ENCODE data around the gene MLXIP.
"Not testable (repeated sequence)": the region's sequence is repeated elsewhere in the genome, so short reads cannot be mapped to it uniquely, and the experiment has no call there.

MLXIP gene

DNA sequence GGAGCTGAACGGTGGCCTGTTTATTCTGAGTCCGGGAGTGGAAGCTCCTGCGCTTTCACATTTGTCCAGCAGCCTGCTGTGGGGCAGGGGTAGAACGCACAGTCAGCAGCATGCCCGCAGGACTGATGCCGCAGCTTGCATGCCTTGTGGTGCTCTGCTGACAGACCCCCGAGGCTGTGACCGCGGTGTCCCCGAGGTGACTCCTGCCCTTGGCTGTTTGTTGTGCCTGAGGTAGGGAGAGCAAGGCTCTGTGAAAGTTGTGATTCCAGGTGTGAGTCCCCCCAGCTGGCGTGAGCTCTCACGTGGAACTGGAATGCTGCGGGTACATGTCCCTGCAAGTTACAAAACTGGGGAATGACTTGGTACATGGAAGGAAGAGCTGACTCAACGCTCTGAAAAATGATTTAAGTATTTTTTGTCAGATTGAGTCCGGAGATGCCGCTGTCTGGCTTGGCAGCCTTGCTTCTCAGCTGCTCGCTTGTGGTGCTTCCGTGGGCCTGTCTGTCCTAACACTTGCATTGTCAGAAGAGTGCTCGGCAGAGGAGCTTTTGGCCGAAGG lies 18.1 kb downstream of the MLXIP start:
- no peak for DNase-seq

DNA sequence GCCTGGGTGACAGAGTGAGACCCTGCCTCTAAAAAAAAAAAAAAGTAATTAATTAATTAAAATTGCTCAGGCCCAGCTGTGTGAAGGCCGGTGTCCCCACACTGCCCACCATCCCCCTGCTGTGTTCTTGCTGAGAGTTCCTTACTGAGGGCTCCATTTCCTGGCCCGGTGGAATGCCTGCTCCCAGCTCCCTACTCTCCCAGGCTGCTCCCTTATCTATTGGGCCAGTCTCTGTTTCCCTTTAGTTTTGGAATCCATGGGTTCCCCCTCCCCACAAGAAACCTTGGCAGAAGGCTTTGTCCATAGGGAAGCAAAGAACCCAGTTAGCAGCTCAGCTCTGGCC lies 19.0 kb downstream of the MLXIP start:
- no peak for DNase-seq

GRCh38 chr12:122097927-122098756 lies 19.6 kb downstream of the MLXIP start:
- no peak for DNase-seq

DNA sequence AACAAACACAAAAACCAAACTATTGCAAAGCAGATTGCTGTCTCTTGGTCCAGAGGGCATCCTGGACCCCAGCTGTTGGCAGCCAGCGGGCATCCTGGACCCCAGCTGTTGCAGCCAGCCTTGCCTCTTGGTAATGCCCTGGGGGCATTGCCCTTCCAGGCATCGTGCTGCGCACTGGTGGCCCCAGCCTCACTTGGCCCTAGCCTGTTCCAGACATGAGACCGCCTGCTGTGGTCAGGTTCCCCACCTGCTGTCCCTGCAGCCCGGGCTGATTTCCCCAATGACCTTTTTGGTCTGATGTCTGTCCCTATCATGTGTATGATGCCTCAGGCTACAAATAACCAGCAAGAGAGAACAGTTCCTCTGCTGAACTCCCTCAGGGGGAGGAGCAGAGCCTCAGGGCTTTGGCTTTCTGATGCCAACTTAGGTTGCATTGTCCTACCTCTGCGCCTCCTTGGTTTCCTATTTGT lies 20.8 kb downstream of the MLXIP start:
- DNase-seq = no peak

DNA sequence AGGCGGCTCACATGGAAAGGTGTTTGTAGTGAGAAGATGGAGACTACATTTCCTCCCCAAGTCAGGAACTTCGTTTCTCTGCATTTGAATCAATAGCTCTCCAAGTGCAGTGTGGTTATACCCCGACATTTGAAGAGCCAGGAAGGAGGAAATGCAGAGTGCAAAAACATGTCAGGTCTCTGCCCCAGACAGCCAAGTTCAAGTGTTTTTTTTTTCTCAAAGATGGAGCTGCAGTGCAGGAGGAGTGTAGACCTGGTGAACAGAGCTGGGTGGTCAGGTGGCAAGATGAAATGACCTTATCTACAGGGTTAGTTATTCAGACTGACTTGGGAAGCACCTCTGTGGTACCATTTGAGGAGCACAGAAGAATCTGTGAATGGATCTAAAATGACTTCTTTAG lies 21.3 kb downstream of the MLXIP start:
- no peak for DNase-seq

GRCh38 chr12:122100568-122100967 lies 22.0 kb downstream of the MLXIP start:
- DNase-seq = no peak

- no peak for DNase-seq
These were observed 23.8 kb downstream of the MLXIP start for GRCh38 chr12:122102331-122102730.

DNA sequence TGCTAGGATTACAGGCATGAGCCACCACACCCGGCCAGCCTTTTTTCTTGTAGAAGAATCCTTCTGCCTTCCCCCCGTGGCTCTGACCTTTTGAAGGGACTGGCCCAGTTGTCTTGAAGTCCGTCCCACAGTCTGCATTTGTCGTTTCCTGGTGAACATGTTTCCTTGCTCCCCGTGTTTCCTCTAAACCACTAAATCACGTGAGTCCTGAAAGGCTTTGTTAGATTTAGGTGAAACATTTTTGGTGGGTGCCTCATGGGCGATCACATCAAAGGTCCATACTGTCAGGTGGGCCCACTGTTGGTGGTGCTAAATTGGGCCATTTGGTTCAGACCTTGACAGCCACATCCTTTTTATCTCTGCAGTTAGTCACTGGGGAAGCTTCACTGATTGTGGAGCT lies 26.3 kb downstream of the MLXIP start:
- no peak for DNase-seq

GRCh38 chr12:122105496-122105895 lies 26.9 kb downstream of the MLXIP start:
- not testable (repeated sequence) for DNase-seq

GRCh38 chr12:122106843-122107242 lies 28.3 kb downstream of the MLXIP start:
- DNase-seq = no peak

DNA sequence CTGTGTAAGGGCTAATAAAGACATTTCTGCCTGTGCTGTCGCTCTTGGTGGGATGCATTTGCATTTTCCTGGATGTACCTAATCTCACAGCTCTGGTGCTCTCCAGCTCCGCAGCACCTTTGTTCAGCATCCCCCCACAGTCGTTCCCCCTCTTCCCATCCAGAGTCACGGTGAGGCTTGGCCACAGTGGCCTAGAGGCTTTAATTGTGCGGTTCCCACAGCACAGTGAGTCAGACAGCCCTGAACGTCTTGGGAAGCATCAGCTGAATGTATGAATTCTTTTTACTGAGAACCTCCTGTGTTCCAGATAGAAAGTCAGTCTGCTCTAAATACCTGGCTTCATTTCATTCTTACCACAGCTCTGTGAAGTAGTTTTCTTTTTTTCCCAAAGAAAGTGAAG lies 28.7 kb downstream of the MLXIP start:
- DNase-seq = no peak

- DNase-seq = no peak
These were observed 32.6 kb downstream of the MLXIP start for GRCh38 chr12:122111089-122111641.

GRCh38 chr12:122116707-122117535 lies 38.4 kb downstream of the MLXIP start:
- no peak for DNase-seq

- DNase-seq = no peak
These were observed 39.4 kb downstream of the MLXIP start for GRCh38 chr12:122117979-122118378.

DNA sequence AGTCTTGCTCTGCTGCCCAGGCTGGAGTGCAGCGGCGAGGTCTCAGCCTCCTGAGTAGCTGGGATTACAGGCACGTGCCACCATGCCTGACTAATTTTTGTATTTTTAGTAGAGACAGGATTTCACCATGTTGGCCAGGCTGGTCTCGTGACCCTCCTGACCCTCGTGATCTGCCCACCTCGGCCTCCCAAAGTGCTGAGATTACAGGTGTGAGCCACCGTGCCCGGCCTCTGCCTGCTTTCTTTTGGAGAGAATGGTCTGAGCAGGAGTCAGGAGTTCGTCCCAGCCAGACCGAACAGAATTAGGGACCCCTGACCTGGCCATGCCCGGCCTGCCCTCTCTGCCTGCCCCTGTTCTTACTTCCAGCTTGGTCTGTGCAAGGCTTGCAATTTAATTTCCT lies 42.8 kb downstream of the MLXIP start:
- DNase-seq = not testable (repeated sequence)

DNA sequence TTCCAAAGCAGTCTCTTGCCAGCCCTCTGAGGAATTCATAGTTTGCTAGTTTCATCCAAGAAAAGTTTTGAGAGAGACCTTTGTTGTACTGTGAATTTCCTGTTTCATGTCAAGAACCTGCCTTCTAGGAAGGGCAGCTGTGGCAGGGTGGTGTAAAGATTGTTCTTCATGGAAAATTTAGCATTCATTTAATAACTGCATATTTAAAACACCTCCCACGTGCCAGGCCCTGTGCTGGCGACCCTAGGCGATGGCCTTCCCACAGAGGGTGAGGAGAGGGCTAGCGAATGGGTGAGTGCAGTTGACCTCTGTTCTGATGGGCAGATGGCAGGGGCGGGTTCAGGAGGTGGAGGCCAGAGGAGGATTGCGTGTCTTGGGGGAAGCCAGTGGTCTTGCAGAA lies 43.2 kb downstream of the MLXIP start:
- no peak for DNase-seq

DNA sequence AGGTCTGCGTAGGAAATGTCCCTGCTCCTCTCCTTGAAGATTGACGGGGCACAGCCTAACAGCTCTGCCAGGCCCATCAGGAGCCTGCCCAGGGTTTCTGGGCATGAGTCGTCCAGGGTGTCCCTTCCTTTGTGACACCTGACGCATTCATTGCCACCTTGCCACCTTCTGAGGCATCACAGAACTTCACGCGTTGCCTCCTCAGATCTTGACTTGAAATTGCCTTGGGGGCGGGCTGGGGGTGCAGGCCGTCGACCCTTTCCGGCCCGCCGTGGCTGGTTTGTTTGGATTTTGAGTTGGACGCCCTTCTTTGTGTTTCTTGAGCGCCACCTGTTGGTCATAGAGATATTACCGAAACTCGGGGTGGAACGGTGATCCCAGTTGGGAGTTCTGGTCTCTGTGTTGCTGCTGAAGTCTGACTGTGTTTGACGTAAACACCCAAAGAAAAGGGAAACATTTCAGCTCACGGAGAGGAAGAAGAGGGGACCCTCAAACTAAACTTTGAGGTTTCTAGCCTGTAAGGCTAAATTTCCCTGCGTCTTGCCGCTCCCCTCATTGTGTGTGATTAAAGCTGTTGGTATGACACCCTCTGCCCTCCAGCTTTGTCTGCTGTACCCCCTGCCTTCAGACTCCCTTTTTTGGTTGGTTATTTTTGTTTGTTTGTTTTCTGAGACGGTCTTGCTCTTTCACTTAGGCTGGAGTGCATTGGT lies 44.6 kb downstream of the MLXIP start:
- DNase-seq = peak; percentile 72

DNA sequence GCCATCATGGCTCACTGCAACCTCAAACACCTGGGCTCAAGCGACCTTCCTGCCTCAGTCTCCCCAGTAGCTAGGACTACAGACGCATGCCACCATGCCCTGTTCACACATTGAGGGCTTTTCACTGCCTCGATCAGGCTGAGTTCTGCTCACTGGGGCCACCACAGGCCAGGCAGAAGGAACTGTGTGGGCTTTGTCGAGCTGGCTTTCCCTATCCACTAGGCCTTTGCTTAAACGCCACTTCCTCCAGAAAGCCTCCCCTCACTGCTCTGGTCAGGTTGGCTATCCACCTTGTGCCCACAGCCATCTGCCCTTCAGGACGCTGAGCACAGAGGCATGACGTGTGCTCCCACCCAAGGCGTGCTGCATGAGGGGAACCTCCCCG lies 45.2 kb downstream of the MLXIP start:
- DNase-seq = no peak

DNA sequence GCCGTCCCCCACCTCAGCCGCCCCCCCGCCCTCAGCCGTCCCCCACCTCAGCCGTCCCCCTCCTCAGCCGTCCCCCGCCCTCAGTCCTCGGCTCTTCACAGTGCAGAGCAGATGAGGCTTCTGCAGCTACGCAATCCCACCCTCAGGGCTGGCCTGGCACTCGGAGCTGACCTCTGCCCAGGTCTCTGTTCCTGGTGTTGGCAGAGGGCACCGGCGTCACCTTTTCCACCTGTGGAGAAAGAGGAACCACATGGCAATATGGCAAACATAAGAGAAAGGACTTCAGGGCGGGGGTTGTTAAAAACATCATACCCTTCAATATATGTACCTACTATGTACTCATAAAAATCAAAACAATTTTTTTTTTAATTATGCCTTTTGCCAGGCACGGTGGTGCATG lies 45.8 kb downstream of the MLXIP start:
- no peak for DNase-seq

- DNase-seq = no peak
These were observed 47.1 kb downstream of the MLXIP start for GRCh38 chr12:122125452-122126341.

DNA sequence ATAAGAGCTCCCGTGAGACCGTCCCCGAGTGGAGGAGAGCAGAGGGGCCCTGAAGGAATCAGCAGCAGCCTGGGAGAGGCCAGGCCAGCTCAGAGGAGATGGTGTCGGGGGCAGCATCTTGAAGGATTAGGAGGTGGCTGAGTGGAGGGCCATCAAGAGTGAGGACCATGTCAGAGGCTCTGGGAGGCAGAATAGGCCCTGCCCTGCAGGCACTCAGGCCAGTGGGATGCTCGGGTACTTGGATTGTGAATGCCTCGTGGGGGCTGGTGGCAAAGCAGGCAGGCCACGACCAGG lies 47.7 kb downstream of the MLXIP start:
- no peak for DNase-seq
